Hepatic stellate cell (primary cell): ENCODE data around the gene TRPM3.
A peak's percentile ranks its signal among the peaks of the same experiment; 100 is the strongest.

Source experiments
- DNase-seq: peaks from one replicate; pipeline ENCODE4 v3.0.0; 2011; ENCODE audit warnings: low spot score

Gene TRPM3

DNA sequence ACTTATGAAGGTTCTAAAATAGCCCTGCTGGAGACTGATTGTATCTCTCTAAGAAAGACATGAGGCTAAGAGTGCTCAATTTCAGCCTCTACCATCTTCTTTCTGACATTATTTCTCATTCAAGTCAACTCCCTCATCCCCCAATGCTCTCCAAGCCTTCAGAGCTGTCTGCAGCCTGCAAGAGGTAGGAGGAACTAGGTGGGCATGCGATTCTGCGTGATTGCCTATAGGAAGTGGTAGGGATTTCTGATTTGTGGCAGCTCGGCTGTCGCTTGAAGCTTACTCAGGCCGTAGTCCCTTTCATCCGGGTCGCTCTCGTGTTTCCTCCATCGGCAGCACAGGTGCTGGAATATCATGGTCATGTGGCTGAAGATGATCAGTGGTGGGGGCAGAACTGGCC is 568.9 kb downstream of the TRPM3 start:
- no peak for DNase-seq

GRCh38 chr9:70551801-70552200 is 569.6 kb downstream of the TRPM3 start:
- no peak for DNase-seq

GRCh38 chr9:70551396-70551795 is 570.0 kb downstream of the TRPM3 start:
- no peak for DNase-seq

GRCh38 chr9:70549926-70550325 is 571.5 kb downstream of the TRPM3 start:
- no peak for DNase-seq

DNA sequence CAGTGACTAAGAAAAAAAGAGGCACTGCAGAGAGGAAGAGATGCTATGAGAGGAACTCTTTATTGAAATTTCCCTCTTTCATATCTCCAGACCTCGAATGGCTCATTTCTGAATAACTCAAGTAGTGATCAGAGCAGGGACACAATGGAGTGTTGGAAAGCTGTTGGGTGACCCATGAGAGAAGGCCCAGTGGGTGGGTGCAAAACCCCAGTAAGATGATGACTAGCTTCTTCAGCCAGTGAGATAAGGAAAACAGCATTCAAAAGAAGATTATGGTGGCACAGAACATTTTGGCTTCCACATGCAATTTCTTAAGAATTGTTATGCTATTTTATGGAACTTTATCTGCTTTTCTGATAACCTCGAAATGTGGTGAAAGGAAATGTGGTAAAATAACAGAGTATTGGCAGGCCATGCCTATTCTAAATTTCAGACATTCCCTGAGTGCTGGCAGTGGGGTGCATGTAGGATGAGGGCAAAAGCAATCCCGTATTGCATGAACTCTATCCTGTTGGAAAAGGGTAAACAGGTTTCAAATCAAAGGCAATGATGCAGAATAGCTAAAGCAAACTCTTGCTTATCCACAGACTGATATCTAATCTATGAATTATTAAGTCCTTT is 579.0 kb downstream of the TRPM3 start:
- DNase-seq = no peak

- no peak for DNase-seq
Observed at GRCh38 chr9:70540016-70540415, 581.4 kb downstream of the TRPM3 start.

DNA sequence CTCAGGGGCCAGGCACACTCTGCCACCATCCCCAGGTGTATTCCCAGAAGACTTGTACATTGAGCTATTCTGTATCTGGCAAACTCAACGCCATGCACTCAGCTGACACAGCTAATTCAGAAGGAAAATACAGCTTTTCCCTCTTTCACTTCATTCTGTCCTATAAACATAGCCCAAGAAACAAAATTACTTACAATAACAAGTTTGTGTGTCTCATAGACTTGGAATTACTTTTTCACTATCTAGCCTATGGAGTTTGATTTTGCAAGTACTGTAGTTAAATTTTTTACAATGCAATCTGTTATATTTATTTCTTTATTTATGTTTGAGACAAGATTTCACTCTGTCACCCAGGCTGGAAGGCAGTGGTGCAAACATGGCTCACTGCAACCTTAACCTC is 581.9 kb downstream of the TRPM3 start:
- peak; percentile 25 for DNase-seq

- DNase-seq = no peak
Observed at GRCh38 chr9:70539001-70539400, 582.4 kb downstream of the TRPM3 start.

GRCh38 chr9:70537084-70537483 is 584.3 kb downstream of the TRPM3 start:
- no peak for DNase-seq

DNA sequence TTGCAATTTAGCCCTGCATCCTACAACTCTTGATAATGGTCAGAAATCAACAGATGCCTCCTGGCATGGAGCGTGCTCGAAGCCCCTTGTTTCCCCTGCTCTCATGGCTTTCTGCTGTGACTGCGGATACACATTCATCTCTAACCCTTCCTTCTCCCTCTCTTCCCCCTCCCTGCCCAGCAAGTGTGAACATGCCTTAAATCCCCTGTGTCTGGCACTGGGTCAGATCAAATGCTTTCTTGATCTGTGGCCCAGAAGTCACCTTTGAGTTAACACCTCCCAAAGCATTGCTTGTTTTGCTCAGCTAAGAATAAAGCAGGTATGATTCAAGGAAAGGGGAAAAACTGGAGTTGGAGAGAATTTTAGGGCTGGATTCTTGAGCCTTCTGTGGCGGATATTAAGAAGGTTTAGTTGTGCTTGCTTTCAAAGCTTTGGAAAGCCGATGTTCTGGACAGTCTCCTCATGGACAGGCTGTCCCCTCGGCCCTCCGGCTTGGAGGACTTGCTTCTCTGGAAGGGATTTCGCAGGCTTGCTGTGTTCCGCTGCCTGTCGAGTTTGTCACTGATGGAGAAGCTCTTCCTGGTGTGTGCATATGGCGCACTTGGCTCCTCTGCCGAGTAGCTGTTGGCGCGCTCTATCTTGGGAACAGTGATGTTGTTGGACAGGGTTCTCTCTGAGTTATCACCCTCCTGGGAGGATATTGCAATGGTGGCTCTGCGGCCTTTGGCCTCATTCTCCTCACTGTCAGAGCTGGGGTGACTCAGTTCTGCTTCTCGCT is 585.7 kb downstream of the TRPM3 start:
- DNase-seq = no peak

GRCh38 chr9:70534471-70534870 is 587.0 kb downstream of the TRPM3 start:
- DNase-seq = peak; percentile 25

DNA sequence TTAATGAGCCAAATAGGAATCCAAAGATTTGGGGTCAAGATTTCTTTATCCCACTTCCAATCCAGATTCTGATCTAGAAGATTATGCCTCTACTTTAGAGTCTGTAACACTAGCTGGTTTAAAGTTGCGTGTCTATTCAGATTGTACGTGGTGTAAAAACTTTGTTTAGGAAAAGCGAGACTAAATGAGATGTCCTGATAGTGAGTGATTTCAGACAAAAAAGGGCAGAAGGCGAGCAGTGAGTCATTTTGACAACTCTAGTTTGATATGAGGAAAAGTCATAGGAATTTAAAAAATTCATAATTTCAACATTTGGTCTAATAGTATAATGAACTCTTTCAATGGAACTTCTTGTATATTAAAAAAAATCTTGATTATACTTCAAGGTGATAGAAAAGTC is 587.4 kb downstream of the TRPM3 start:
- peak; percentile 11 for DNase-seq

DNA sequence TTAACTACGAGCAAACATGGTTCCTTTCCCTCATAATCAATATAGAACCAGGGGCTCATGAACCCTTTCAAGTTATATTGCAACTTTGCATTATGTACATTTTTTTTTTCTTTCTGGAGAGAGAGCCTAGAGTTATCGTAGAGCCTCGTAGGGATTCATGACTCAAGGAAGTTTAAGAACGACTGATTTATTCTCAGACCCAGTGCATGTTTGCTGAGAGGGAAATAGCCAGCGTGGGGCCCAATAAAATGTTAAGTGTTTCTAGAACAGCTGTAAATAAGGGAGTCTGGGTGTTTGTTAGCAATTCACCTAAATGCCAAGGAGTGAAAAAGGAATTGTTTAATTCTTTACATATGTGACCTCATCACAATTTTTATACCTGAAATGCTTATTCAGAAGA is 587.9 kb downstream of the TRPM3 start:
- DNase-seq = no peak

GRCh38 chr9:70532716-70533115 is 588.7 kb downstream of the TRPM3 start:
- DNase-seq = no peak

DNA sequence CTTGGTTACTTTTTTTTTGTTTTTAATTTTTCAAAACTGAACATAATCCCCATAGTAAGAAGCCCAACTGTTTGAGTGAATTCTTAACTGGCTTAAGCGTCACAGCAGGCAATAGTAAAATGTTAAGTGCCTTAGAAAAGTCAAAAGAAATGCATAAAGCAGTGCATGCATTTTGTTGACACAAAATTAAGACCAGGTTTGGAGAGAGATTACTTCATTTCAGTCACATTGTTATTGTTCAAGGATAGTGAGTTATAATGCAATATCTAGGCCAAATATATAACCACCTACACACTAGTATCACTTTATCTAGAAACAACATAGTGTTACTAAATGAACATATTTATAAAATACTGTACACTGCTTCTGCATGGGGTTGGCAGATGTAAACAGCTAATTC is 590.1 kb downstream of the TRPM3 start:
- DNase-seq = no peak

GRCh38 chr9:70530716-70531115 is 590.7 kb downstream of the TRPM3 start:
- DNase-seq = no peak

- no peak for DNase-seq
Observed at GRCh38 chr9:70529833-70530232, 591.6 kb downstream of the TRPM3 start.

- DNase-seq = no peak
Observed at GRCh38 chr9:70529377-70529776, 592.0 kb downstream of the TRPM3 start.

DNA sequence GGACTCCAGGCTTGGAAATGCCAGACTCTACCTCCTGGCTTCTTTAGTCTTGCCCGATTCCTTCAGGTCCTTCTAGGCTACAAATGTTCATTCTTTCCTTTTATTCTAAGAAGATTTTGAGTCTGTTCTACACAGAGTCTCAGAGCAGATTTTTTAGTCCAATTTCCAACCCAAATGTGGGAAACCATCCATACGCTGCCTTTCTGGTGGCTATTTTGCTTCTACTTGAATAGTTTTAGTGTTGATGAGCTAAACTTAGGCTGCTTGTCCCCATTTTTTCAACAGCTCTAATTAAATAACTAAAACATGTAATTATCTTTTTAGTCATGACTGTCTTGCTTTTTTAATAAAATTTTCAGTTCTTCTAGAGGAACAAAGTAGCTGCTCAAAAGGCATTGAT is 594.5 kb downstream of the TRPM3 start:
- DNase-seq = no peak

GRCh38 chr9:70525519-70525918 is 595.9 kb downstream of the TRPM3 start:
- DNase-seq = no peak

- no peak for DNase-seq
Observed at GRCh38 chr9:70519912-70520724, 601.3 kb downstream of the TRPM3 start.

GRCh38 chr9:70517926-70518610 is 603.4 kb downstream of the TRPM3 start:
- no peak for DNase-seq
